GM20000 (cell line): ENCODE measurements around the gene HHIPL1.

ENCODE experiments used
- DNase-seq: peaks from one replicate; pipeline ENCODE4 v3.0.0; 2012; ENCODE audit warnings: low spot score
- TF ChIP-seq, protein P1 (sequence below): IDR thresholded peaks from 2 replicates; pipeline ENCODE4 v1.5.1; 2012; ENCODE audit warnings: mild to moderate bottlenecking, control low read depth; ENCODE audit errors: extremely low read depth, missing control alignments

HHIPL1 gene

DNA sequence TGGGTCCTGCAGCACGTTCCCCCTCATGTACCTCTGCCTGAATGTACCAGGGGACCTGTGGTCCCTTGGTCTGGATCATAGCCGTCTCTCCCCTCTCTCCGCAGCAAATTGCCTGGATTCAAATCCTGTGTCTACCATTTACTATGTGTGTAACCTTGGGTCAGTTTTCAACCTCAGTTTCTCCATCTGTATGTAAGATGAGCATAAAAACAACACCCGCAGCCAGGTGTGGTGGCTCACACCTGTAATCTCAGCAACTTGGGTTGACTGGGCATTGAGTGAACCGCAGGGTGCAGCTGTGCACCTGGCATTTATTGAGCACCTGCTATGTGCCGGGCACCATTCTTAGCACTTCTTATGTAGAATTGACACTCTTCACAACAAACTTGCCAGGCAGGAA is 53.3 kb downstream of the HHIPL1 start:
- no peak for DNase-seq
- TF ChIP-seq, protein P1, sequence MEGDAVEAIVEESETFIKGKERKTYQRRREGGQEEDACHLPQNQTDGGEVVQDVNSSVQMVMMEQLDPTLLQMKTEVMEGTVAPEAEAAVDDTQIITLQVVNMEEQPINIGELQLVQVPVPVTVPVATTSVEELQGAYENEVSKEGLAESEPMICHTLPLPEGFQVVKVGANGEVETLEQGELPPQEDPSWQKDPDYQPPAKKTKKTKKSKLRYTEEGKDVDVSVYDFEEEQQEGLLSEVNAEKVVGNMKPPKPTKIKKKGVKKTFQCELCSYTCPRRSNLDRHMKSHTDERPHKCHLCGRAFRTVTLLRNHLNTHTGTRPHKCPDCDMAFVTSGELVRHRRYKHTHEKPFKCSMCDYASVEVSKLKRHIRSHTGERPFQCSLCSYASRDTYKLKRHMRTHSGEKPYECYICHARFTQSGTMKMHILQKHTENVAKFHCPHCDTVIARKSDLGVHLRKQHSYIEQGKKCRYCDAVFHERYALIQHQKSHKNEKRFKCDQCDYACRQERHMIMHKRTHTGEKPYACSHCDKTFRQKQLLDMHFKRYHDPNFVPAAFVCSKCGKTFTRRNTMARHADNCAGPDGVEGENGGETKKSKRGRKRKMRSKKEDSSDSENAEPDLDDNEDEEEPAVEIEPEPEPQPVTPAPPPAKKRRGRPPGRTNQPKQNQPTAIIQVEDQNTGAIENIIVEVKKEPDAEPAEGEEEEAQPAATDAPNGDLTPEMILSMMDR, result no peak

DNA sequence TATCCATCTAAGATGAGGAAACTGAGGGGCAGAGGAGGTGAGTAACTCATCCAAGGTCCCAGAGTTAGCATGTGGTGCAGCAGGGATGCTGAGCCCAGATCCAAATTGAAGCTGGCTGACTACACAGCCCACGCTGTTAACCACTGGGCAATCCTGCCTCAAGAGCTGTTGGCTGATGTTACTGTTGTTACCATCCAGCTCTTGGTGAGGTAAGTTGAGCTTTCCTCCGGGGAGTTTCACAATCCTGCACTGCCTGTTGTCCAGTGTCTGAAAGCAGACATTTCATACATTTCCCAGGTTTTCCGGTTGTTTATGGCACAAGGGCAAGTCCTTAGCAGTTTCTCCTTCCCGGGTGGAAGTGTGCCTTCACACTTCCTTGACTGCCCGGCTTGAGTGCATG is 53.7 kb downstream of the HHIPL1 start:
- DNase-seq, result no peak
- TF ChIP-seq, protein P1, result no peak

DNA sequence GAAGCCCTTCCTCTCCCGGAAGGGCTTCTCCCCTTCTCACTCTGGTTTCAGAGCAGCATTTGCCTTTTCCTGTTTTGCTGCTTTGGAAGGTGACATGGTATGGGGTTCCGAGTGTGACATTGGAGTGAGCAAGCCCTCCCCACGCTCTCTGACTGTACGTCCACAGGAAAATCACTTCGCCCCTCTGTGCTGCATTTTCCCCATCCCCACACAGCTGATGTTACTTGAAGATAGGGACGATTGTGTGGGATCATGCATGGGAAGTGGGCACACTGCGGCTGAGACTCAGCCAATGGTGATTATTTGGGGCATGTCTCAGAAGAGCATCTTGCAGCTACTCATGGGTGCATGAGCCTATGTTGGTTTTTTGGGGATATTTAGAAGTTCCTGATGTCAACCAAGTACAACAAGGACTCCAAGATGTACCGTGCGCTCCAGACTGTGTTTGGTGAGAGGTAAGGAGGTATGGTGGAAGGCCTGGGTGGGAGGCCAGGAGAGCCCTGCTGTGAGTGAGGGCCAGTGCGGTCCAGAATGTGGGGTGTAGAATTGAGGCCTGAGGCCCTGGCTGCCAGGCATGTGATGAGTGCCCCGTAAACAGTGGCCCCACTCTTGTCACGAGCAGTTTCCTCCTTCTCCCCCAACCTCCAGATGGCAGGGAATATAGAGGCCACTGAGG is 54.3 kb downstream of the HHIPL1 start:
- TF ChIP-seq, protein P1, result no peak
- DNase-seq, result no peak

DNA sequence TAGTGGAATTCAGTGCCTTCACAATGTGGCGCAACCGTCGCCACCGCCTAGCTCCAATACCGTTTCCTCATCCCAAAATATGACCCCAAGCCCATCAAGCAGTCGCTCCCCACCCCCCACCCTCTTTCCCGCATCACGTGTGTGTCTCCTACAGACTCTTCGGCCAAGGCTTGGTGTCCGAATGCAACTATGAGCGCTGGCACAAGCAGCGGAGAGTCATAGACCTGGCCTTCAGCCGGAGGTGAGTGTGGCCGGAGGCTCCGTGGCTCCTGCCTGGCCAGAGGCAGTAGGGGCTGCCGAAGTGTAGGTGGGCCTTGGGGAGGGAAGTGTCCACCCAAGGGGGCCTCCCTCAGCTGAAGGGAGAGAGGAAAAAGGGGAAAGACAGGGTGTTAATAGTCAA is 54.9 kb downstream of the HHIPL1 start:
- TF ChIP-seq, protein P1, result no peak
- no peak for DNase-seq

DNA sequence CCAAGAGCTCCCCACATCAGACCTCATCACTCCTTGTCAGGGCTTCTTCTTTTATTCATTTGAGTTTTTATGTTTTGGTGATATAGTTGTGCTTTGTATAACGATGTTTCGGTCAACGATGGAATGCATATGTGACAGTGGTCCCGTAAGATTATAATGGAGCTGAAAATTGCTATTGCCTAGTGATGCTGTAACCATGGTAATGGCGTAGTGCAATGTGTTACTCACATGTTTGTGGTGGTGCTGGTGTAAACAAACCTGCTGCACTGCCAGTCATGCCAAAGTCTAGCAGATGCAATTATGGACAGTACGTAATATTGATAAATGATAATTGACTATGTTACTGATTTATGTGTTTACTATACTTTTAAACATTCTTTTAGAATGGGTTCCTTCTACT is 55.5 kb downstream of the HHIPL1 start:
- TF ChIP-seq, protein P1, result no peak
- no peak for DNase-seq

DNA sequence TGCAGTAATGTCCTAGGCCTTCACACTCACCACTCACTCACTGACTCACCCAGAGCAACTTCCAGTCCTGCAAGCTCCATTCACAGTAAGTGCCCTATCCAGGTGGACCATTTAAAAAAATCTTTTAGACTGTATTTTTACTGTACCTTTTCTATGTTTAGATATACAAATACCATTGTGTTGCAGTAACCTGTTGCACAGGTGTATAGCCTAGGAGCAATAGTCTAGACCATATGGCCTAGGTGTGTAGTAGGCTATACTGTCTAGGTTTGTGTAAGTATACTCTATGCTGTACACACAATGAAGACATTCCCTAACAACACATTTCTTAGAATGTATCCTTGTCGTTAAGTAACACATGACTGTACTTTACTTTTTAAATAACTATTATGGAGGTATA is 56.3 kb downstream of the HHIPL1 start:
- no peak for DNase-seq
- TF ChIP-seq, protein P1, result no peak

DNA sequence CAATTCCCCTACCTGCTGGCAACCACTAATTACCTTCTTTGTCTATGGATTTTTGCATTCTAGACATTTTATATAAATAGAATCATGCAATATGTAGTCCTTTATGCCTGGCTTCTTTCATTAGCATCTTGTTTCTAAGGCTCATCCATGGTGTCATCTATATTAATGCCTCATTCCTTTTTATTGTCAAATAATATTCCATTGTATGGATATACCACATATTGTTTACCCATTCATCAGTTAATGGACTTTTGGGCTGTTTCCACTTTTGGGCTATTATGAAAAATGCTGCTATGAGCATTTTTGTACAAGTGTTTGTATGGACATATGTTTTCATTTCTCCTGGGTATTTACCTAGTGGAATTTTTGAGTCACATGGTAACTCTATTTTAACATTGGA is 57.2 kb downstream of the HHIPL1 start:
- TF ChIP-seq, protein P1, result no peak
- no peak for DNase-seq
